Tibial nerve (tissue), 4 donors: Measurements from ENCODE around the gene ENTR1. TPM values are rescaled to one million over a fixed set of nuclear protein-coding genes. Genes with fewer than 3 reads are reported as not detected.

Source experiments
- DNase-seq, 2 donors: peaks; one replicate each; pipeline ENCODE4 v3.0.0-alpha.2; 2019; ENCODE audit warnings: low spot score in 2 of 2
- H3K27ac ChIP-seq, 4 donors: fragments of 200-600 bp; sonication (generic) in 3 of 4; one replicate each; pipeline ENCODE4 v1.5.1; 2017 to 2019; ENCODE audit warnings: mild to moderate bottlenecking in 1 of 4
- H3K27me3 ChIP-seq, 2 donors: fragments of 200-600 bp; sonication (generic) in 1 of 2; one replicate each; pipeline versions ENCODE4 v1.5.1 to v1.6.0; 2017 to 2019
- H3K36me3 ChIP-seq, 3 donors: fragments of 200-600 bp; sonication (generic); one replicate each; pipeline ENCODE4 v1.5.1; 2018 to 2019
- H3K4me1 ChIP-seq, 4 donors: fragments of 200-600 bp; sonication (generic) in 3 of 4; one replicate each; pipeline ENCODE4 v1.5.1; 2017 to 2019
- H3K4me3 ChIP-seq, 4 donors: fragments of 200-600 bp; sonication (generic) in 3 of 4; one replicate each; pipeline ENCODE4 v1.5.1; 2017 to 2019; ENCODE audit warnings: mild to moderate bottlenecking in 1 of 4, moderate library complexity in 1 of 4
- H3K9me3 ChIP-seq, 4 donors: fragments of 200-600 bp; sonication (generic) in 3 of 4; one replicate each; pipeline ENCODE4 v1.5.1; 2017 to 2019
- CTCF ChIP-seq, 5 experiments: fragments of 200-600 bp in 3 of 5; fragments of 450-650 bp in 2 of 5; sonication (generic) in 3 of 5; IDR thresholded peaks; one replicate each; pipeline ENCODE4 v1.5.1; 2016 to 2019; ENCODE audit warnings: antibody characterized with exemption in 5 of 5, mild to moderate bottlenecking in 3 of 5, moderate library complexity in 2 of 5
- EP300 ChIP-seq, 2 donors: sonication (generic); formaldehyde crosslinking; IDR thresholded peaks; one replicate each; pipeline ENCODE4 v1.6.1; 2017; ENCODE audit warnings: antibody characterized with exemption in 2 of 2, mild to moderate bottlenecking in 1 of 2
- POLR2A ChIP-seq, 2 donors: fragments of 450-650 bp; IDR thresholded peaks; one replicate each; pipeline ENCODE4 v1.6.1; 2017; ENCODE audit warnings: antibody characterized with exemption in 2 of 2, mild to moderate bottlenecking in 2 of 2, moderate library complexity in 2 of 2
- WGBS, 2 donors: methylation state at CpG; one replicate each; pipeline ENCODE4 v1.1.5; 2018; 5-methylcytosine and 5-hydroxymethylcytosine counted together
- total RNA-seq, 4 donors: library from RNA; depleted of rRNA; stranded (reverse); fragments of >200 nt; gene quantifications; one replicate each; pipeline ENCODE4 v1.1.0, GENCODE V29; 2016

The ENTR1 gene
- total RNA-seq, 4 donors from 2014 or later = 52.6 to 101 (median 70.9) TPM

- Histone ChIP-seq H3K9me3 (no peaks in the 10 kb centered on the region), H3K4me3 (no peak overlapping the region), H3K36me3 (peaks cover 0 to 99% (median 32%) of the 10 kb centered on the region in 3 donors), H3K27me3 (no peaks in the 10 kb centered on the region), H3K4me1 (no peaks in the 10 kb centered on the region), H3K27ac (no peak overlapping the region)
- WGBS, 2 donors = 89 to 91% methylated on average over 3 of the region's 3 CpGs
- DNase-seq = no peak
- TF ChIP-seq EP300 (IDR thresholded peaks at IDR 0.05) (no peak), CTCF (IDR thresholded peaks at IDR 0.05) (no peak), POLR2A (IDR thresholded peaks at IDR 0.05) (no peak)
Observed at GRCh38 chr9:136448655-136449054, 38.2 kb upstream of the ENTR1 start.

- Histone ChIP-seq H3K9me3 (no peaks in the 10 kb centered on the region), H3K27ac (no peak overlapping the region), H3K27me3 (no peaks in the 10 kb centered on the region), H3K4me1 (no peaks in the 10 kb centered on the region), H3K4me3 (no peak overlapping the region), H3K36me3 (peaks cover 0 to 99% (median 32%) of the 10 kb centered on the region in 3 donors)
- 91 to 94% methylated on average over 27 of the region's 27 CpGs for WGBS, 2 donors
- no peak for TF ChIP-seq EP300 (IDR thresholded peaks at IDR 0.05)
- TF ChIP-seq POLR2A (IDR thresholded peaks at IDR 0.05) = no peak
- TF ChIP-seq CTCF (IDR thresholded peaks at IDR 0.05) = no peak
- DNase-seq = no peak
Observed at GRCh38 chr9:136447173-136447778, 36.9 kb upstream of the ENTR1 start.

- H3K36me3 ChIP-seq = peaks cover 0 to 100% (median 22%) of the 10 kb centered on the region in 3 donors
- H3K4me1 ChIP-seq = no peaks in the 10 kb centered on the region
- WGBS, 2 donors = 82 to 90% methylated on average over 7 of the region's 7 CpGs
- TF ChIP-seq POLR2A (IDR thresholded peaks at IDR 0.05) = no peak
- TF ChIP-seq CTCF (IDR thresholded peaks at IDR 0.05) = no peak
- TF ChIP-seq EP300 (IDR thresholded peaks at IDR 0.05) = no peak
- H3K9me3 ChIP-seq = no peaks in the 10 kb centered on the region
- no peak overlapping the region for H3K4me3 ChIP-seq
- H3K27ac ChIP-seq = no peak overlapping the region
- DNase-seq = no peak
- H3K27me3 ChIP-seq = no peaks in the 10 kb centered on the region
Observed at GRCh38 chr9:136445799-136446198, 35.4 kb upstream of the ENTR1 start.

- Histone ChIP-seq H3K4me1 (peaks cover 0 to 8% (median 4%) of the 10 kb centered on the region in 4 donors), H3K4me3 (no peak overlapping the region), H3K27ac (no peak overlapping the region), H3K27me3 (no peaks in the 10 kb centered on the region), H3K9me3 (no peaks in the 10 kb centered on the region), H3K36me3 (peaks cover 0 to 84% (median 17%) of the 10 kb centered on the region in 3 donors)
- no peak for TF ChIP-seq POLR2A (IDR thresholded peaks at IDR 0.05)
- no peak for TF ChIP-seq CTCF (IDR thresholded peaks at IDR 0.05)
- TF ChIP-seq EP300 (IDR thresholded peaks at IDR 0.05) = no peak
- DNase-seq = no peak
- 84 to 90% methylated on average over 20 of the region's 20 CpGs for WGBS, 2 donors
Observed at GRCh38 chr9:136444102-136444501, 33.7 kb upstream of the ENTR1 start.

GRCh38 chr9:136443687-136444086 lies 33.3 kb upstream of the ENTR1 start:
- Histone ChIP-seq H3K36me3 (peaks cover 0 to 80% (median 17%) of the 10 kb centered on the region in 3 donors), H3K27ac (no peak overlapping the region), H3K4me1 (peaks cover 0 to 11% (median 4%) of the 10 kb centered on the region in 4 donors), H3K4me3 (no peak overlapping the region), H3K27me3 (no peaks in the 10 kb centered on the region), H3K9me3 (no peaks in the 10 kb centered on the region)
- TF ChIP-seq CTCF (IDR thresholded peaks at IDR 0.05) (no peak), POLR2A (IDR thresholded peaks at IDR 0.05) (no peak), EP300 (IDR thresholded peaks at IDR 0.05) (no peak)
- WGBS, 2 donors = 92 to 93% methylated on average over 7 of the region's 7 CpGs
- no peak for DNase-seq
